Neural progenitor cell (in vitro differentiated cells): ENCODE measurements around the gene KANK4.

Experiments
- EZH2 ChIP-seq: fragments of 200-600 bp; sonication (generic); IDR thresholded peaks from 2 replicates; pipeline ENCODE4 v1.6.1; 2017; ENCODE audit warnings: antibody characterized with exemption, mild to moderate bottlenecking, moderate library complexity
- TF ChIP-seq, protein P1 (sequence below): fragments of 200-600 bp; sonication (generic); IDR thresholded peaks from 2 replicates; pipeline ENCODE4 v1.5.1; 2017; ENCODE audit warnings: antibody characterized with exemption, mild to moderate bottlenecking

DNA sequence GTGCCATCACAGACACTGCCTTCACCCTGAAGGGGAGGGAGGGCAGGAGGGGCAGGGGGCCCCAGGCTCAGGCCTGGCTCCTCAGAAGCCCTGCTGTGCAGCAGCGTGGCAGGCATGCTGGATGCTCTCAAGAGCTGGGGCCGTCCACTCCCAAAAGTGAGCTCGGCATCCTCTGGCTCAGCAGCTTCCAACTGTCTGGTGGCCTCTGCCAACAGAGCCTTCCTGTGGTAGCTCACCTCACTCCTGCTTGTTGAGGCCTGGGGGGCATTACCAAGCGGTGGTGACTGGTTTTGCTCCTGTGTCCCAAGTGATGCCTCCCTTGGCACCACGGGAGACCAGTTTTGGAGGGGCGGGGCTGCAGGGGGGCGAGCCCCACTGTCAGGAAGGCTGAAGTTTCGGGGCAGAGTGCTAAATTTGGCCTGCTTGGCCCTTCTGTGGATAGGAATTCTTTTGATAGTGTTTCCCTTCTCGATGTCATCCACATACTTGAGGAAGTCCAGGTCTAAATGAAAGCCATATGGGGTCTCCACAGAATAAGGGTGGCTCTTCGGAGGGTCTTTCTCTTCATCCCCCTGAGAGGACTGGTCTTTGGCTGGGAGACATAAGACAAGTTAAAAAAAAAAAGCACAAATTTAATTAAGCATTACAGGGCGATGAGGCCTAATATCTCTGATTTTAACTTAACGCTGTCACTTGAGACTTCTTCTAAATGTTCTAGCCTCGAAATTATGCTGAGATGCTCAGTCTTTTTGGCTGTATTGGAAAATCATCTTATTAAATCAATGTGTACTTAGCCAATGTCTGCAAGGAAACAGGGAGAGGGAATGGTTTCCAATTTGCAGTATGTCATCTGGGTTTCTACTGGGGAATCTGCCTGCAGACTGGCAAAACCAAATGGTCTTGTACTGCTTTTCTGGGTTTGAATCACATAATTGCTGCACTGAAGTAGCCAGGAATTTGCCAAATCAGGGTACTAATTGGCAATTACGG is 44.4 kb downstream of the KANK4 start:
- TF ChIP-seq, protein P1, sequence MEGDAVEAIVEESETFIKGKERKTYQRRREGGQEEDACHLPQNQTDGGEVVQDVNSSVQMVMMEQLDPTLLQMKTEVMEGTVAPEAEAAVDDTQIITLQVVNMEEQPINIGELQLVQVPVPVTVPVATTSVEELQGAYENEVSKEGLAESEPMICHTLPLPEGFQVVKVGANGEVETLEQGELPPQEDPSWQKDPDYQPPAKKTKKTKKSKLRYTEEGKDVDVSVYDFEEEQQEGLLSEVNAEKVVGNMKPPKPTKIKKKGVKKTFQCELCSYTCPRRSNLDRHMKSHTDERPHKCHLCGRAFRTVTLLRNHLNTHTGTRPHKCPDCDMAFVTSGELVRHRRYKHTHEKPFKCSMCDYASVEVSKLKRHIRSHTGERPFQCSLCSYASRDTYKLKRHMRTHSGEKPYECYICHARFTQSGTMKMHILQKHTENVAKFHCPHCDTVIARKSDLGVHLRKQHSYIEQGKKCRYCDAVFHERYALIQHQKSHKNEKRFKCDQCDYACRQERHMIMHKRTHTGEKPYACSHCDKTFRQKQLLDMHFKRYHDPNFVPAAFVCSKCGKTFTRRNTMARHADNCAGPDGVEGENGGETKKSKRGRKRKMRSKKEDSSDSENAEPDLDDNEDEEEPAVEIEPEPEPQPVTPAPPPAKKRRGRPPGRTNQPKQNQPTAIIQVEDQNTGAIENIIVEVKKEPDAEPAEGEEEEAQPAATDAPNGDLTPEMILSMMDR = no peak
- no peak for TF ChIP-seq EZH2
